Neural progenitor cell (in vitro differentiated cells): Measurements from ENCODE around the gene DUT.

Experiments used
- CTCF ChIP-seq: fragments of 200-600 bp; sonication (generic); IDR thresholded peaks from 2 replicates; pipeline ENCODE4 v1.5.1; 2017; ENCODE audit warnings: antibody characterized with exemption, mild to moderate bottlenecking
- EZH2phosphoT487 ChIP-seq: fragments of 200-600 bp; sonication (generic); IDR thresholded peaks from 2 replicates; pipeline ENCODE4 v1.6.1; 2017; ENCODE audit warnings: antibody characterized with exemption

GRCh38 chr15:48285329-48286214 lies 45.7 kb upstream of the DUT start:
- TF ChIP-seq EZH2phosphoT487 (no peak), CTCF (peak; percentile 82)
